GM19467 (cell line): Measurements from ENCODE around the gene PPOX.
A peak's percentile ranks its signal among the peaks of the same experiment; 100 is the strongest.

ENCODE experiments used
- ATAC-seq: cut with Tn5 transposase; IDR thresholded peaks from one replicate; pipeline ENCODE4 v1.9.1; 2021; ENCODE audit warnings: mild to moderate bottlenecking, moderate library complexity; ENCODE audit not compliant: unreplicated experiment

Gene PPOX

GRCh38 chr1:161196521-161197451, 30.6 kb downstream of the PPOX start:
- no peak for ATAC-seq

- no peak for ATAC-seq
Observed at GRCh38 chr1:161197560-161198193, 31.5 kb downstream of the PPOX start.

GRCh38 chr1:161198194-161198896, 32.1 kb downstream of the PPOX start:
- no peak for ATAC-seq

GRCh38 chr1:161198897-161199431, 32.7 kb downstream of the PPOX start, which contains the start of gene ADAMTS4:
TSS of gene ADAMTS4 (minus strand) at chr1:161199054. CDS start at chr1:161198627, 427 bp downstream.
- no peak for ATAC-seq

DNA sequence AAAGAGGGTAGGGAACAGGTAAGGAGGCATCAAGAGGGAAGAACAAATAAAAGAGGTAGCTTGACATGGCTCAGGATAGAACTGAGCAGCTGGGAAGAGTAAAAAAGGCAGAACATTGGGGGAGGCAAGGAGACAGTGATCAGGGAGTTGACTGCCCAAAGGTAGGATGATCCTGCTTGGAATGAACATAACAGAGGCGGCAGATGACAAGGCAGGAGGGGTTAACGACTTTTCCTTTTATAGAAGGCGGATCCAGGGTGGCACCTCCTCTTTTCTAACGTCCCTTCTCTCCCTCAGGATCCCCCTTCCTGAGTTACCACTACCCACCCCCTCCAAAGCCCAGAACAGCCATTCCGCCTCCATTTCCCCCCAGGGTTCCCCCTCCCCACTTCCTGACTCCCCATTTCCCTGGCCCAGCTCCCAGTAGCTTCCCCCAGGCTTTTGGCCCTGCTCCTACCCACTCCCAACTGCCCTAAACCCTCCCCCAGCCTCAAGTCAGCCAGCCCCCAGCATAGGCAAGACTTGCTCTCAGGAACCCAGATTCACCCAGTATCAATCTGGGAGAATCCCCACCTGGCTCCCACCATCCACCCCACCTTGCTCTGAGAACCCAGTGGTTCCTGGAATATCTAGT, 33.4 kb downstream of the PPOX start:
- ATAC-seq = no peak

DNA sequence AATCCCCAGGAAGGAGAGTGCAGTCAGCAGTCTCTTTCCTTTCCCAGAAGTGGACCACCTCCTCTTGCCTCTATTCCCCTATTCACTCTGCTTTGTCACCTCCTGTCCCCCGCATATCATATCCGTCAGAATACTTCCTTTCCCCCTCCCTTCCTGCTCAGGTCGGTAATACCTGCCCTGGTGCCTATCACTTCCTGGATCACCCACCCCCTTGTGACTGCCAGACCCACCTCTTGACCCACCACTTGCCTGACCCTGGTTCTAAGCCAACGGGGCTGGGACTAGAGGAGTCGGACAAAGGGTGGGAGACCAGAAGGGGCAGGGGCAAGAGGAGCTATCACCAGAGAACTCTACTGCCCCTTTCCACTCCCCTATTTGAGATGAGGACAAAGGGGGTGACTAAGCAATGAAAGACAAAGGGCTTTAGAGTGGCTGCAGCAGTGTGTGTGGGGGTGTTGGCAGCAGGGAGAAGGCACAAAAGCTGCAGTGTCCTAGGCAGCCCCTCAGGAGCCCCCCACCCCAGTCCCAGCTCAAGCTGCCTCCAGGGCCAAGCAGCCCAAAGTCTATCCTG, 34.3 kb downstream of the PPOX start:
- ATAC-seq = no peak

DNA sequence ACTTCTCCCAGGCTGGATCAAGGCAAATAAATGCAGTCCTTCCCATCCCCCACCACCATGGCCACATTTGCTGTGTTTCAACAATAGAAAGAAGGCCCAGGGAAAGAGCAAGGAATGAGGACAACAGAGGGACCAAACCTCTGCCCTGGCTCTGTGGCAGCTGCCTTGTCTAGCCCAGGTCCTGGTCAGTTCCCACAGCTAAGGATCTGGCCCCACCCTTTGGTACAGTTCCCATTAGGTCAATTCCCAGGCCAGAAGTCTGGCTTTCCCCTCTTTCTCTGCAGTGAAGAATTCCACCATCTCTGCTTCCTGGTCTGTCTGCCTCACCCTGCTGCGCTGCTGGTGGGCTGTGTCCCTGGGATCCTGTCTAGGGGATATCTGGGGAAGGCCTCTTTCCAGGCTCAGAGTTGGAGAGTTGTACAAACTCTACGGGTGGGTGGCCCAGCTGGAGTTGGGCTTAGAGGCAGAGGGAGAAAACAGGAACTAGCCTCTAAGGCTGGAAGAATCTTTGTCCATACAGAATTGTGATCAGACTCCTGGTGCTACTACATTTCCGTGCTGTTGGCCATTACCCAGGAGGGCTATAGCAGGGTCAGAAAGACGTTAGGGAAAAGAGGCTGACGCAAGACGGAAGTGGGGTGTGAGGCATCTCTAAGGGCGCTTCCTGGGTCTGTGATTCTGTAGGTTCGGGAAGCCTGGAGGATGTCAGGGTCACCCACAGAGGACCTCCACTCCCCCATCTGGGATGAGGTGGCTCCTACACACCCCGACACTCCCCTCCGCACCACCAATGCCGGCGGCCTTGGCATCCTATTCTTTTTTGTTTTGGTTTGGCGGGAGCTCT, 35.0 kb downstream of the PPOX start:
- ATAC-seq = no peak

GRCh38 chr1:161201836-161202712, 35.8 kb downstream of the PPOX start, which contains the start of gene NDUFS2:
TSS of gene NDUFS2 (plus strand) at chr1:161202367. CDS start at chr1:161202386, 19 bp downstream.
- peak; percentile 95 for ATAC-seq

GRCh38 chr1:161206411-161207140, 40.4 kb downstream of the PPOX start:
- no peak for ATAC-seq

- ATAC-seq = no peak
Observed at GRCh38 chr1:161207173-161207572, 40.9 kb downstream of the PPOX start.

DNA sequence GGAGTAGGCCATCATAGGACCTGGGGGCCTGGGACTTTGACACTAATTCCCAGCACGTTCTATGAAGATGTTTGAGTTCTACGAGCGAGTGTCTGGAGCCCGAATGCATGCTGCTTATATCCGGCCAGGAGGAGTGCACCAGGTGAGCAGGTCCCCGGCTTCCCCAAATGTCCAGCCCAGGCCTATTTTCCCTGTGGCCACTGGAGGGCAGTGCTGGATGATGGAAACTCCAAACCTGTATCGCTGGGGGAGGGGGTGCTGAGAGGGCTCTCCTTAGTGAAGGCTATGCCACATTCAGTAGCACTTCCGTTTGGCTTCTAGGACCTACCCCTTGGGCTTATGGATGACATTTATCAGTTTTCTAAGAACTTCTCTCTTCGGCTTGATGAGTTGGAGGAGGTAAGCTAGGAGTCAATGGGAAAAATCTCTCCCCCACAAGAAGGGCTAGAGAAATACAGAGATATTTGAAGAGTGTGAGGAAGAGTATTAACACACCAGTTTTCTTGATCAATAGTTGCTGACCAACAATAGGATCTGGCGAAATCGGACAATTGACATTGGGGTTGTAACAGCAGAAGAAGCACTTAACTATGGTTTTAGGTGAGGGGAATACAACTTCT, 43.7 kb downstream of the PPOX start:
- peak; percentile 56 for ATAC-seq

DNA sequence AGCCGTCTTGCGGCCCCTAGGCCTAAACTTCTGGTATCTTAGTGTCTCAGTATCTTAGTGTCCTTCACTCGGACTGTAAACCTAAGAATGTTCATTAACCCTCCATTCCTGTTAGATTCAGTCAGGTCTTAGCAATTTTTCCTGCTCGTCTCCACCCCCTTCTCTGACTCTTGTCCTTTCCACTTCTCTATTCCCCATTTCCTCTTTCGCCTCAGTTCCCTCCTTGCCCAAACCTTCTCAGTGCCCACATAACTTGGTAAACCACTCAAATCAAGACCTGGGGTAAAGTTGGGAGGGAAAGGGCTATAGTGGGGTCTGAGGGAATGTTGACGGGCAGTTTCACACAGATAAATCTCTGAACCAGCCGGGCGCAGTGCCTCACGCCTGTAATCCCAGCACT, 48.1 kb downstream of the PPOX start:
- no peak for ATAC-seq

DNA sequence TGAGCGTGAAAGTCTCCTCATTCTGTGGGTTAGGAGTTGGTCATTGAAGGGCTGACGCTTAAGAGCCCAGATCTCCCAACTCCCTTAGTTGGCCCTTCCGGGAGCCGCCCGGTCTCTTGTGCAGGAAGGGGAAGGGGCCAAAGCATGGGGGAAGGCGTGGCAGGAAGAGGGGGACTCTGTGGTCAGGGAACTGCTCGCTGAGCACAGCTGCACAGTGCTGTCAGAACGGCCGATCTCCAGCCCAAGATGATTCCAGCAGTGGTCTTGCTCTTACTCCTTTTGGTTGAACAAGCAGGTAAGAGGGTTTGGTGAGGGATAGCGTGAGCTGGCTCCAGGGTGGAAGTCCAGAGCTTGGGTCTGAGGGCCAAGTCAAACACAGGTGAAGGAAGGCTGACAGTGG, 48.9 kb downstream of the PPOX start, which contains the start of gene FCER1G:
FCER1G (plus strand) TSS at position 220 of the 400 bp plus-strand sequence; CDS start at position 247, 27 bp downstream.
- ATAC-seq = no peak

DNA sequence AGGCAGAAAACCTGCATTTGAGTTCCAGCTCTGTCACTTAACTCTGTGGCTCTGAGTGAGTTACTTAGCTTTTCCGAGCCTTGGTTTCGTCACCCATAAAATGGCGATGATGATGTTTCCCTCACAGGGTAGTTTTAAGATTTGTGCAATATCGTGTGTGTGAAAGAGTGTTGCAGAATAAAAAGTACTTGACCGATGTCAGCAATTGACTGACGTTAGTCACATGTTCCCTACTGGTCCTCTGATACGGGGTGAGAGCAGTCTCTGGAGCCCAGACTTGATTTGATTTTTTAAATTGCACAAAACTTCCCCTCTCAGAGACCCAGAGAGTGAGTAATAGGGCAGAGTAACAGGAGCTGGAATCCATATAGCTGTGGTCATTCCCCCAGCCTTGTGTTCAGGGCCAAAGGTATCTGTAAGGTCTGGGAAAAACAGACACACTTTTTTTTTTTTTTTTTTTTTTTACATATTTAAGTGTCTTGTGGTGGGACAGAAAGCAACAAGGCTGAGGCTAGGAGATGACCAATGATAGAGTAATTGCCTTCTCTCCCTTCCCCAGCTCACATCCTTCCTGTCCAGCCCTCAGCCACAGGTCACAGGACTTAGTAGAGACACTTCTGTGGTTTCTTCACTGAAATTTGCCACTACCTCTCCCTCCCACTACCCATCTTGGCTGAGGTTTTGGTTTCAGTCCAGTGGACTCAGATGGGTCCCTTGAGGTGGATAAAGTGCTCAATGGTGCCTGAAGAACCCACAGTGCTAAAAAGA, 50.9 kb downstream of the PPOX start:
- peak; percentile 82 for ATAC-seq

GRCh38 chr1:161217831-161218230, 51.6 kb downstream of the PPOX start:
- no peak for ATAC-seq

GRCh38 chr1:161218301-161219077, 52.3 kb downstream of the PPOX start:
- ATAC-seq = no peak
